SU-DHL-6 (cell line): Measurements from ENCODE around the gene SNTB2.

Experiments used
- H2AFZ ChIP-seq: fragments of 200-600 bp; sonication (generic); 2 replicates; pipeline ENCODE4 v1.6.1; 2014; ENCODE audit warnings: low read depth, mild to moderate bottlenecking, moderate library complexity, mixed read lengths, antibody characterized with exemption, low read length; ENCODE audit not compliant: severe bottlenecking
- H3F3A ChIP-seq: fragments of 200-600 bp; shearing (Covaris generic); 2 replicates; pipeline ENCODE4 v1.6.0; 2016; ENCODE audit warnings: antibody characterized with exemption, mild to moderate bottlenecking; ENCODE audit not compliant: insufficient read depth
- H3K27ac ChIP-seq: fragments of 200-600 bp; sonication (generic); 2 replicates; pipeline ENCODE4 v1.5.1; 2016; ENCODE audit warnings: low read depth, mild to moderate bottlenecking, low read length, moderate library complexity, mixed read lengths
- H3K27me3 ChIP-seq: fragments of 200-600 bp; sonication (generic), shearing (Covaris generic); 2 replicates; pipeline ENCODE4 v1.6.0; 2014; ENCODE audit warnings: mild to moderate bottlenecking, low read length
- H3K36me3 ChIP-seq: fragments of 200-600 bp; sonication (generic); 2 replicates; pipeline ENCODE4 v1.6.1; 2014; ENCODE audit warnings: mild to moderate bottlenecking, low read length, mixed read lengths
- H3K4me2 ChIP-seq: fragments of 300-600, 200-600 bp; shearing (Covaris generic), sonication (generic); 2 replicates; pipeline ENCODE4 v1.6.0; 2014; ENCODE audit warnings: low read length, low read depth, mild to moderate bottlenecking; ENCODE audit not compliant: poor library complexity, severe bottlenecking
- H3K4me3 ChIP-seq: fragments of 200-600 bp; sonication (generic); 2 replicates; pipeline ENCODE4 v1.5.1; 2014; ENCODE audit warnings: antibody characterized with exemption, low read length, mild to moderate bottlenecking, mixed read lengths; ENCODE audit not compliant: insufficient read depth, poor library complexity, severe bottlenecking
- H3K79me2 ChIP-seq: fragments of 200-600 bp; sonication (generic); 2 replicates; pipeline ENCODE4 v1.6.1; 2014; ENCODE audit warnings: mild to moderate bottlenecking, low read length, moderate library complexity; ENCODE audit not compliant: insufficient read depth
- H3K9ac ChIP-seq: fragments of 200-600 bp; sonication (generic); 2 replicates; pipeline ENCODE4 v1.7.0; 2014; ENCODE audit warnings: mild to moderate bottlenecking, low read length
- H3K9me2 ChIP-seq: fragments of 200-600 bp; sonication (generic); replicated peaks from 2 replicates; pipeline ENCODE4 v1.6.1; 2014; ENCODE audit warnings: low read length; ENCODE audit not compliant: insufficient read depth
- H3K9me3 ChIP-seq: fragments of 200-600 bp; sonication (generic); 2 replicates; pipeline ENCODE4 v1.6.1; 2014; ENCODE audit warnings: low read length, mixed read lengths; ENCODE audit not compliant: insufficient read depth
- H4K20me1 ChIP-seq: fragments of 200-600 bp; sonication (generic); 2 replicates; pipeline ENCODE4 v1.6.1; 2014; ENCODE audit warnings: low read depth, mild to moderate bottlenecking, antibody characterized with exemption, low read length, moderate library complexity, mixed read lengths
- CTCF ChIP-seq: fragments of 200-600 bp; sonication (generic); IDR thresholded peaks from one replicate; pipeline ENCODE4 v1.5.1; 2017; ENCODE audit warnings: antibody characterized with exemption, mild to moderate bottlenecking, low read length, moderate library complexity; ENCODE audit not compliant: insufficient read depth, poor library complexity, severe bottlenecking
- EZH2phosphoT487 ChIP-seq: fragments of 200-600 bp; sonication (generic), shearing (Covaris generic); conservative IDR thresholded peaks from 2 replicates; pipeline ENCODE4 v1.6.1; 2018; ENCODE audit warnings: mild to moderate bottlenecking, antibody characterized with exemption, low read length, moderate library complexity, mixed read lengths

Gene SNTB2

GRCh38 chr16:69233124-69233523 is 46.2 kb downstream of the SNTB2 start:
- H2AFZ ChIP-seq: no peak overlapping the region
- 0 out of 2 replicates have a peak, but pooled peaks cover 5% of the 10 kb centered on the region for H3F3A ChIP-seq
- no peak for TF ChIP-seq CTCF
- TF ChIP-seq EZH2phosphoT487: no peak
- H3K9ac ChIP-seq: no peak overlapping the region
- H3K9me2 ChIP-seq: no peaks in the 10 kb centered on the region
- H3K4me3 ChIP-seq: no peak overlapping the region
- no peak overlapping the region for H3K27ac ChIP-seq
- H4K20me1 ChIP-seq: no peaks in the 10 kb centered on the region
- H3K36me3 ChIP-seq: no peaks in the 10 kb centered on the region
- H3K9me3 ChIP-seq: no peaks in the 10 kb centered on the region
- no peak overlapping the region for H3K4me2 ChIP-seq
- peaks cover 21% of the 10 kb centered on the region; the same call in 1 of the 2 replicates for H3K79me2 ChIP-seq
- H3K27me3 ChIP-seq: no peaks in the 10 kb centered on the region

GRCh38 chr16:69234460-69234859 is 47.5 kb downstream of the SNTB2 start:
- Histone ChIP-seq H3K4me3 (no peak overlapping the region), H3K79me2 (peaks cover 20% of the 10 kb centered on the region), H3K9me2 (no peaks in the 10 kb centered on the region), H3K4me2 (no peak overlapping the region), H4K20me1 (no peaks in the 10 kb centered on the region), H2AFZ (no peak overlapping the region), H3F3A (0 out of 2 replicates have a peak, but pooled peaks cover 5% of the 10 kb centered on the region), H3K27ac (no peak overlapping the region), H3K9me3 (no peaks in the 10 kb centered on the region), H3K9ac (no peak overlapping the region), H3K27me3 (no peaks in the 10 kb centered on the region), H3K36me3 (no peaks in the 10 kb centered on the region)
- no peak for TF ChIP-seq CTCF
- no peak for TF ChIP-seq EZH2phosphoT487

- no peak for TF ChIP-seq EZH2phosphoT487
- TF ChIP-seq CTCF: no peak
- Histone ChIP-seq H3K27ac (no peak overlapping the region), H3K79me2 (peaks cover 24% of the 10 kb centered on the region), H3K9me3 (no peaks in the 10 kb centered on the region), H3K9me2 (no peaks in the 10 kb centered on the region), H3K4me3 (no peak overlapping the region), H4K20me1 (no peaks in the 10 kb centered on the region), H3K27me3 (no peaks in the 10 kb centered on the region), H3K9ac (no peak overlapping the region), H3F3A (0 out of 2 replicates have a peak, but pooled peaks cover 5% of the 10 kb centered on the region), H3K4me2 (no peak overlapping the region), H2AFZ (no peak overlapping the region), H3K36me3 (no peaks in the 10 kb centered on the region)
These were observed 49.4 kb downstream of the SNTB2 start for GRCh38 chr16:69236319-69236718.

GRCh38 chr16:69237296-69237695 is 50.3 kb downstream of the SNTB2 start:
- no peak for TF ChIP-seq EZH2phosphoT487
- TF ChIP-seq CTCF: no peak
- no peaks in the 10 kb centered on the region for H3K9me3 ChIP-seq
- no peak overlapping the region for H3K4me3 ChIP-seq
- H4K20me1 ChIP-seq: no peaks in the 10 kb centered on the region
- no peak overlapping the region for H3K4me2 ChIP-seq
- no peaks in the 10 kb centered on the region for H3K36me3 ChIP-seq
- no peaks in the 10 kb centered on the region for H3K9me2 ChIP-seq
- no peaks in the 10 kb centered on the region for H3F3A ChIP-seq
- no peak overlapping the region for H3K27ac ChIP-seq
- no peak overlapping the region for H2AFZ ChIP-seq
- no peak overlapping the region for H3K9ac ChIP-seq
- H3K27me3 ChIP-seq: no peaks in the 10 kb centered on the region
- H3K79me2 ChIP-seq: peaks cover 24% of the 10 kb centered on the region
